ENCODE measurements around the gene STYX. TPM values are rescaled to one million over a fixed set of nuclear protein-coding genes. Genes with fewer than 3 reads are reported as not detected.
A peak's percentile ranks its signal among the peaks of the same experiment; 100 is the strongest.

Gene STYX
- total and polyA plus RNA-seq, 2 of the 8 experiments (the other 6 are each of a cell fraction or from before 2014, with no cell fraction given), result 8.3 to 29.0 TPM

- Histone ChIP-seq H4K8ac (ENCODE audit: extremely low read depth, insufficient read depth, low read length) (no peak overlapping the region), H2BK120ac (replicated peaks; ENCODE audit: low read depth, low read length) (no peak overlapping the region), H2AFZ (ENCODE audit: low read length) (no peak overlapping the region), H4K20me1 (replicated peaks in 1 of 2; ENCODE audit: control insufficient read depth in 1 of 2, insufficient read depth in 2 of 2, low read length in 2 of 2) (no peaks in the 10 kb centered on the region), H2BK20ac (ENCODE audit: low read length) (no peak overlapping the region), H3K9me3 (ENCODE audit: insufficient read depth in 2 of 2, low read depth in 1 of 2, low read length in 1 of 2) (no peaks in the 10 kb centered on the region), H3K23me2 (ENCODE audit: low read depth, low read length) (no peaks in the 10 kb centered on the region), H3K4ac (replicated peaks; ENCODE audit: insufficient read length, low read depth, low read length) (no peak overlapping the region), H2BK15ac (ENCODE audit: low read length) (no peak overlapping the region), H3K14ac (ENCODE audit: insufficient read length) (no peak overlapping the region), H3K27ac (ENCODE audit: low read depth, low read length) (no peak overlapping the region), H3K79me1 (ENCODE audit: low read depth, low read length) (no peaks in the 10 kb centered on the region), H3K9ac (replicated peaks in 1 of 4; ENCODE audit: extremely low read depth in 1 of 4, low read depth in 3 of 4, low read length in 3 of 4) (no peak overlapping the region), H3K4me1 (replicated peaks in 1 of 4; ENCODE audit: control insufficient read depth in 3 of 4, insufficient read depth in 4 of 4, low read length in 3 of 4) (no peaks in the 10 kb centered on the region), H4K91ac (replicated peaks; ENCODE audit: insufficient read length, low read length) (no peak overlapping the region), H2AK5ac (ENCODE audit: low read depth, low read length) (no peak overlapping the region), H2BK5ac (ENCODE audit: low read depth, low read length) (0 out of 2 replicates have a peak overlapping the region, but pooled peaks have one; percentile 58), H3K56ac (replicated peaks; ENCODE audit: insufficient read length, low read depth, low read length) (no peak overlapping the region), H3K79me2 (ENCODE audit: control insufficient read depth in 1 of 2, insufficient read depth in 2 of 2, low read length in 2 of 2) (no peaks in the 10 kb centered on the region), H3K36me3 (ENCODE audit: control insufficient read depth in 2 of 4, insufficient read depth in 4 of 4, low read length in 3 of 4) (peaks cover 2 to 60% (median 4%) of the 10 kb centered on the region in 4 experiments; a peak in 4 of 8 replicates), H3K4me2 (ENCODE audit: insufficient read depth in 1 of 2, low read depth in 2 of 2, low read length in 2 of 2) (no peak overlapping the region), H3K23ac (ENCODE audit: insufficient read length) (no peak overlapping the region), H3K27me3 (replicated peaks in 1 of 4; ENCODE audit: control insufficient read depth in 3 of 4, extremely low read depth in 1 of 4, insufficient read depth in 3 of 4, low read length in 3 of 4) (no peaks in the 10 kb centered on the region), H2BK12ac (ENCODE audit: low read depth, low read length) (no peak overlapping the region), H3K4me3 (ENCODE audit: extremely low read depth in 1 of 4, insufficient read depth in 2 of 4, low read depth in 3 of 4, low read length in 4 of 4) (no peak overlapping the region), H4K5ac (ENCODE audit: insufficient read length, low read depth, low read length) (no peak overlapping the region), H3K18ac (ENCODE audit: extremely low read depth, low read length) (no peak overlapping the region)
- CTCF ChIA-PET (ENCODE audit: partially characterized antibody), result interaction anchor here (0.7 kb wide), 1 partner anchor 373 kb away, joined by 3 read pairs; no protein-coding TSS in a partner anchor
- WGBS, 2 experiments (ENCODE audit: extremely low coverage in 1 of 2, insufficient coverage in 1 of 2, insufficient read length in 1 of 2, insufficient replicate concordance in 2 of 2, low coverage in 1 of 2, low lambda C conversion rate in 2 of 2, missing lambda C conversion rate in 1 of 2), result 91% methylated on average over 7 of the region's 7 CpGs; no CpG with 5 or more reads in 1 of the 2 experiments
- POLR2A ChIA-PET (ENCODE audit: partially characterized antibody), result interaction anchor here (1.2 kb wide), 1 partner anchor 12 kb away, joined by 5 read pairs; no protein-coding TSS in a partner anchor
- DNase-seq (ENCODE audit: low read depth in 1 of 2, low spot score in 2 of 2), result no peak
- FAIRE-seq, result no peak
- no peak for TF ChIP-seq EGR1 (IDR thresholded peaks at IDR 0.05; ENCODE audit: borderline replicate concordance, low read depth, low read length)
- TF ChIP-seq ATF2 (IDR thresholded peaks at IDR 0.05; ENCODE audit: low read length), result no peak
- no peak for TF ChIP-seq MAFK (IDR thresholded peaks at IDR 0.05; ENCODE audit: low read depth, low read length)
- TF ChIP-seq SP4 (IDR thresholded peaks at IDR 0.05; ENCODE audit: low read length), result no peak
- no peak for TF ChIP-seq JUN (IDR thresholded peaks at IDR 0.05; ENCODE audit: low read depth, low read length)
- no peak for TF ChIP-seq TEAD4 (IDR thresholded peaks at IDR 0.05; ENCODE audit: low read depth, low read length)
- no peak for TF ChIP-seq CBX5 (IDR thresholded peaks at IDR 0.05; ENCODE audit: low read depth, low read length)
- no peak for TF ChIP-seq SP2 (IDR thresholded peaks at IDR 0.05; ENCODE audit: low read length)
- TF ChIP-seq YY1 (IDR thresholded peaks at IDR 0.05; ENCODE audit: low read depth, low read length), result no peak
- TF ChIP-seq RAD21 (IDR thresholded peaks at IDR 0.05 in 1 of 2, conservative IDR thresholded peaks at IDR 0.05 in 1 of 2; ENCODE audit: low read depth in 2 of 2, low read length in 2 of 2), result no peak
- no peak for TF ChIP-seq RBBP5 (IDR thresholded peaks at IDR 0.05; ENCODE audit: borderline replicate concordance, low read depth, low read length)
- no peak for TF ChIP-seq SIX5 (IDR thresholded peaks at IDR 0.05; ENCODE audit: low read depth, low read length)
- TF ChIP-seq SIN3A (conservative IDR thresholded peaks at IDR 0.05 in 1 of 2, IDR thresholded peaks at IDR 0.05 in 1 of 2; ENCODE audit: low read depth in 1 of 2, low read length in 2 of 2), result no peak
These were observed 48.7 kb downstream of the STYX start for GRCh38 chr14:52778702-52779101.

All from H1 (cell line).